ENCODE results near the gene USP48.

The USP48 gene

GRCh38 chr1:21641537-21641936 is 141.4 kb downstream of the USP48 start:
- H3K4me2 ChIP-seq (ENCODE audit: low read depth, low read length, poor library complexity, severe bottlenecking) = no peak overlapping the region
- H2AFZ ChIP-seq (ENCODE audit: low read depth, low read length, severe bottlenecking) = no peak overlapping the region
- no peaks in the 10 kb centered on the region for H3K9me3 ChIP-seq (ENCODE audit: insufficient read depth, low read length)
- TF ChIP-seq EZH2phosphoT487 (conservative IDR thresholded peaks at IDR 0.05; ENCODE audit: low read length) (no peak), CTCF (IDR thresholded peaks at IDR 0.05; ENCODE audit: insufficient read depth, low read length, poor library complexity, severe bottlenecking) (no peak)
- H3F3A ChIP-seq (ENCODE audit: insufficient read depth) = no peaks in the 10 kb centered on the region
- H3K27me3 ChIP-seq (ENCODE audit: low read length) = no peaks in the 10 kb centered on the region
- H3K9ac ChIP-seq (ENCODE audit: low read length) = no peak overlapping the region
- no peaks in the 10 kb centered on the region for H4K20me1 ChIP-seq (ENCODE audit: low read depth, low read length)
- H3K36me3 ChIP-seq (ENCODE audit: low read length) = no peaks in the 10 kb centered on the region
- no peaks in the 10 kb centered on the region for H3K9me2 ChIP-seq (replicated peaks; ENCODE audit: insufficient read depth, low read length)
- H3K79me2 ChIP-seq (ENCODE audit: insufficient read depth, low read length) = no peaks in the 10 kb centered on the region
- H3K27ac ChIP-seq (ENCODE audit: low read depth, low read length) = no peak overlapping the region
- H3K4me3 ChIP-seq (ENCODE audit: insufficient read depth, low read length, poor library complexity, severe bottlenecking) = no peak overlapping the region

GRCh38 chr1:21641076-21641475 is 141.9 kb downstream of the USP48 start:
- Histone ChIP-seq H3K9ac (ENCODE audit: low read length) (no peak overlapping the region), H3K4me3 (ENCODE audit: insufficient read depth, low read length, poor library complexity, severe bottlenecking) (no peak overlapping the region), H4K20me1 (ENCODE audit: low read depth, low read length) (no peaks in the 10 kb centered on the region), H3K27me3 (ENCODE audit: low read length) (no peaks in the 10 kb centered on the region), H3K79me2 (ENCODE audit: insufficient read depth, low read length) (no peaks in the 10 kb centered on the region), H3K4me2 (ENCODE audit: low read depth, low read length, poor library complexity, severe bottlenecking) (no peak overlapping the region), H3F3A (ENCODE audit: insufficient read depth) (no peaks in the 10 kb centered on the region), H3K9me3 (ENCODE audit: insufficient read depth, low read length) (no peaks in the 10 kb centered on the region), H3K36me3 (ENCODE audit: low read length) (no peaks in the 10 kb centered on the region), H3K27ac (ENCODE audit: low read depth, low read length) (no peak overlapping the region), H3K9me2 (replicated peaks; ENCODE audit: insufficient read depth, low read length) (no peaks in the 10 kb centered on the region), H2AFZ (ENCODE audit: low read depth, low read length, severe bottlenecking) (no peak overlapping the region)
- TF ChIP-seq EZH2phosphoT487 (conservative IDR thresholded peaks at IDR 0.05; ENCODE audit: low read length) (no peak), CTCF (IDR thresholded peaks at IDR 0.05; ENCODE audit: insufficient read depth, low read length, poor library complexity, severe bottlenecking) (no peak)

- no peaks in the 10 kb centered on the region for H3F3A ChIP-seq (ENCODE audit: insufficient read depth)
- H3K9ac ChIP-seq (ENCODE audit: low read length) = no peak overlapping the region
- no peak overlapping the region for H3K27ac ChIP-seq (ENCODE audit: low read depth, low read length)
- no peak overlapping the region for H3K4me2 ChIP-seq (ENCODE audit: low read depth, low read length, poor library complexity, severe bottlenecking)
- no peaks in the 10 kb centered on the region for H3K27me3 ChIP-seq (ENCODE audit: low read length)
- H3K79me2 ChIP-seq (ENCODE audit: insufficient read depth, low read length) = no peaks in the 10 kb centered on the region
- no peak overlapping the region for H3K4me3 ChIP-seq (ENCODE audit: insufficient read depth, low read length, poor library complexity, severe bottlenecking)
- no peak for TF ChIP-seq EZH2phosphoT487 (conservative IDR thresholded peaks at IDR 0.05; ENCODE audit: low read length)
- no peak for TF ChIP-seq CTCF (IDR thresholded peaks at IDR 0.05; ENCODE audit: insufficient read depth, low read length, poor library complexity, severe bottlenecking)
- no peaks in the 10 kb centered on the region for H3K9me2 ChIP-seq (replicated peaks; ENCODE audit: insufficient read depth, low read length)
- H4K20me1 ChIP-seq (ENCODE audit: low read depth, low read length) = no peaks in the 10 kb centered on the region
- H3K36me3 ChIP-seq (ENCODE audit: low read length) = no peaks in the 10 kb centered on the region
- H2AFZ ChIP-seq (ENCODE audit: low read depth, low read length, severe bottlenecking) = no peak overlapping the region
- no peaks in the 10 kb centered on the region for H3K9me3 ChIP-seq (ENCODE audit: insufficient read depth, low read length)
Measured at GRCh38 chr1:21640653-21641052, 142.3 kb downstream of the USP48 start.
